HepG2 (cell line): ENCODE measurements around the gene DCAF8. TPM values are rescaled to one million over a fixed set of nuclear protein-coding genes. Genes with fewer than 3 reads are reported as not detected.

Experiments used
- AFF4 ChIP-seq: sonication (generic); formaldehyde crosslinking; IDR thresholded peaks from 2 replicates; pipeline ENCODE4 v1.4.0; 2020; ENCODE audit warnings: missing genetic modification reagents
- BHLHE40 ChIP-seq: IDR thresholded peaks from 2 replicates; pipeline ENCODE4 v1.6.1; 2011; ENCODE audit warnings: low read length, improper control_type of control experiment
- NCOR1 ChIP-seq: fragments of 200-600 bp; sonication (generic); IDR thresholded peaks from 2 replicates; pipeline ENCODE4 v1.7.0; 2017; ENCODE audit warnings: antibody characterized with exemption, low read length, borderline replicate concordance
- RAD51 ChIP-seq: fragments of 450-650 bp; IDR thresholded peaks from 2 replicates; pipeline ENCODE4 v1.6.1; 2016; ENCODE audit warnings: borderline replicate concordance
- SNAPC4 ChIP-seq: sonication (generic); formaldehyde crosslinking; IDR thresholded peaks from 2 replicates; pipeline ENCODE4 v1.4.0; 2020; ENCODE audit warnings: mild to moderate bottlenecking, missing genetic modification reagents
- TBP ChIP-seq: sonication (generic); formaldehyde crosslinking; IDR thresholded peaks from 2 replicates; pipeline ENCODE4 v1.5.0; 2020; ENCODE audit warnings: missing genetic modification reagents
- TP53 ChIP-seq: sonication (generic); formaldehyde crosslinking; conservative IDR thresholded peaks from 2 replicates; pipeline ENCODE4 v1.4.0; 2020; ENCODE audit warnings: missing genetic modification reagents
- ZBTB3 ChIP-seq: sonication (generic); formaldehyde crosslinking; IDR thresholded peaks from 2 replicates; pipeline ENCODE4 v1.4.0; 2020; ENCODE audit warnings: low read depth, mild to moderate bottlenecking, moderate library complexity, missing genetic modification reagents, borderline replicate concordance
- ZNF138 ChIP-seq: sonication (generic); formaldehyde crosslinking; IDR thresholded peaks from 2 replicates; pipeline ENCODE4 v1.5.0; 2020; ENCODE audit warnings: mild to moderate bottlenecking, low read depth, missing genetic modification reagents
- ZNF225 ChIP-seq: sonication (generic); formaldehyde crosslinking; IDR thresholded peaks from 2 replicates; pipeline ENCODE4 v1.4.0; 2020; ENCODE audit warnings: mild to moderate bottlenecking, missing genetic modification reagents
- ZNF235 ChIP-seq: sonication (generic); formaldehyde crosslinking; IDR thresholded peaks from 2 replicates; pipeline ENCODE4 v1.8.1; 2023; ENCODE audit warnings: mild to moderate bottlenecking, missing genetic modification reagents, borderline replicate concordance
- ZNF296 ChIP-seq: sonication (generic); formaldehyde crosslinking; conservative IDR thresholded peaks from 2 replicates; pipeline ENCODE4 v1.5.0; 2020; ENCODE audit warnings: mild to moderate bottlenecking, missing genetic modification reagents
- ZNF549 ChIP-seq: sonication (generic); formaldehyde crosslinking; IDR thresholded peaks from 2 replicates; pipeline ENCODE4 v1.5.0; 2020; ENCODE audit warnings: missing genetic modification reagents
- ZSCAN25 ChIP-seq: sonication (generic); formaldehyde crosslinking; IDR thresholded peaks from 2 replicates; pipeline ENCODE4 v1.8.0; 2022; ENCODE audit warnings: mild to moderate bottlenecking, missing genetic modification reagents
- polyA plus RNA-seq, 8 experiments: library from polyadenylated mRNA; depleted of rRNA in 3 of 8; stranded (reverse) in 7 of 8; unstranded in 1 of 8; fragments of >200 nt; fragmentation: Illumina TruSeq in 4 of 8; extraction: Trizol in 4 of 8; gene quantifications; 2 replicates each; pipeline versions ENCODE4 v1.2.1 to v1.2.3, GENCODE V29; 2011 to 2016; ENCODE audit warnings: low read depth in 4 of 8, missing spikeins in 1 of 8, mixed read lengths in 1 of 8; ENCODE audit not compliant: insufficient read depth in 1 of 8
- total RNA-seq, 5 experiments: library from RNA; depleted of rRNA; stranded (reverse); fragments of >200 nt; fragmentation: Illumina TruSeq; extraction: Trizol; gene quantifications; 2 replicates each; pipeline ENCODE4 v1.2.3, GENCODE V29; 2016; ENCODE audit warnings: low read depth in 1 of 5
- TF ChIP-seq, protein P1 (sequence below): sonication (generic); formaldehyde crosslinking; IDR thresholded peaks from 2 replicates; pipeline ENCODE4 v1.8.0; 2022; ENCODE audit warnings: missing genetic modification reagents, mild to moderate bottlenecking, moderate library complexity, borderline replicate concordance
- TF ChIP-seq, protein P2 (sequence below): sonication (generic); formaldehyde crosslinking; conservative IDR thresholded peaks from 2 replicates; pipeline ENCODE4 v1.5.0; 2020; ENCODE audit warnings: missing genetic modification reagents

DCAF8 gene
- total and polyA plus RNA-seq, 2 of the 13 experiments (the other 11 are each of a cell fraction or from before 2014, with no cell fraction given), result 73.4 to 79.8 TPM

- peak; percentile 48; the same call in 1 of the 2 replicates for TF ChIP-seq SNAPC4 (CRISPR knock-in tag)
- no peak for TF ChIP-seq RAD51
- TF ChIP-seq ZNF235 (CRISPR knock-in tag), result no peak
- no peak for TF ChIP-seq ZBTB3 (CRISPR knock-in tag)
- no peak for TF ChIP-seq BHLHE40
- TF ChIP-seq, protein P1, sequence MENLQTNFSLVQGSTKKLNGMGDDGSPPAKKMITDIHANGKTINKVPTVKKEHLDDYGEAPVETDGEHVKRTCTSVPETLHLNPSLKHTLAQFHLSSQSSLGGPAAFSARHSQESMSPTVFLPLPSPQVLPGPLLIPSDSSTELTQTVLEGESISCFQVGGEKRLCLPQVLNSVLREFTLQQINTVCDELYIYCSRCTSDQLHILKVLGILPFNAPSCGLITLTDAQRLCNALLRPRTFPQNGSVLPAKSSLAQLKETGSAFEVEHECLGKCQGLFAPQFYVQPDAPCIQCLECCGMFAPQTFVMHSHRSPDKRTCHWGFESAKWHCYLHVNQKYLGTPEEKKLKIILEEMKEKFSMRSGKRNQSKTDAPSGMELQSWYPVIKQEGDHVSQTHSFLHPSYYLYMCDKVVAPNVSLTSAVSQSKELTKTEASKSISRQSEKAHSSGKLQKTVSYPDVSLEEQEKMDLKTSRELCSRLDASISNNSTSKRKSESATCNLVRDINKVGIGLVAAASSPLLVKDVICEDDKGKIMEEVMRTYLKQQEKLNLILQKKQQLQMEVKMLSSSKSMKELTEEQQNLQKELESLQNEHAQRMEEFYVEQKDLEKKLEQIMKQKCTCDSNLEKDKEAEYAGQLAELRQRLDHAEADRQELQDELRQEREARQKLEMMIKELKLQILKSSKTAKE (CRISPR knock-in tag), result no peak
- no peak for TF ChIP-seq TP53 (CRISPR knock-in tag)
- TF ChIP-seq ZNF296 (CRISPR knock-in tag), result 0 out of 2 replicates have a peak, but pooled peaks have one; percentile 22
- TF ChIP-seq ZNF138 (CRISPR knock-in tag), result no peak
- no peak for TF ChIP-seq ZNF225 (CRISPR knock-in tag)
- no peak for TF ChIP-seq NCOR1
- TF ChIP-seq TBP (CRISPR knock-in tag), result no peak
- no peak for TF ChIP-seq ZNF549 (CRISPR knock-in tag)
- no peak; the same call in 1 of the 2 replicates for TF ChIP-seq AFF4
- TF ChIP-seq ZSCAN25, result no peak
- TF ChIP-seq, protein P2, sequence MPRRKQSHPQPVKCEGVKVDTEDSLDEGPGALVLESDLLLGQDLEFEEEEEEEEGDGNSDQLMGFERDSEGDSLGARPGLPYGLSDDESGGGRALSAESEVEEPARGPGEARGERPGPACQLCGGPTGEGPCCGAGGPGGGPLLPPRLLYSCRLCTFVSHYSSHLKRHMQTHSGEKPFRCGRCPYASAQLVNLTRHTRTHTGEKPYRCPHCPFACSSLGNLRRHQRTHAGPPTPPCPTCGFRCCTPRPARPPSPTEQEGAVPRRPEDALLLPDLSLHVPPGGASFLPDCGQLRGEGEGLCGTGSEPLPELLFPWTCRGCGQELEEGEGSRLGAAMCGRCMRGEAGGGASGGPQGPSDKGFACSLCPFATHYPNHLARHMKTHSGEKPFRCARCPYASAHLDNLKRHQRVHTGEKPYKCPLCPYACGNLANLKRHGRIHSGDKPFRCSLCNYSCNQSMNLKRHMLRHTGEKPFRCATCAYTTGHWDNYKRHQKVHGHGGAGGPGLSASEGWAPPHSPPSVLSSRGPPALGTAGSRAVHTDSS (CRISPR knock-in tag), result no peak
Observed at GRCh38 chr1:160261893-160262794, at the start of gene DCAF8 (continued).
